HG03060 (cell line): ENCODE measurements around the gene AP4S1.
A peak's percentile ranks its signal among the peaks of the same experiment; 100 is the strongest.

Experiments
- ATAC-seq: cut with Tn5 transposase; IDR thresholded peaks from one replicate; pipeline ENCODE4 v1.9.1; 2021; ENCODE audit warnings: low read depth, moderate number of reproducible peaks; ENCODE audit not compliant: unreplicated experiment

Gene AP4S1

GRCh38 chr14:31126680-31127079 is 101.2 kb downstream of the AP4S1 start:
- no peak for ATAC-seq

- peak; percentile 53 for ATAC-seq
These were observed 102.2 kb downstream of the AP4S1 start for GRCh38 chr14:31127690-31128089.

- ATAC-seq, result no peak
These were observed 103.4 kb downstream of the AP4S1 start for GRCh38 chr14:31128601-31129526.

GRCh38 chr14:31133133-31133532 is 107.7 kb downstream of the AP4S1 start:
- no peak for ATAC-seq

- no peak for ATAC-seq
These were observed 111.9 kb downstream of the AP4S1 start for GRCh38 chr14:31137214-31137889.

- no peak for ATAC-seq
These were observed 112.9 kb downstream of the AP4S1 start for GRCh38 chr14:31138301-31138700.

- no peak for ATAC-seq
These were observed 113.9 kb downstream of the AP4S1 start for GRCh38 chr14:31139301-31139847.

- ATAC-seq, result no peak
These were observed 117.1 kb downstream of the AP4S1 start for GRCh38 chr14:31142455-31143087.
